SIG-M5 treated with dmso at 0.1 percent for 504 hours (cell line): ENCODE results near the gene ARHGEF6.
"Not testable (repeated sequence)": the region's sequence is repeated elsewhere in the genome, so short reads cannot be mapped to it uniquely, and the experiment has no call there.

Experiments used
- DNase-seq: peaks from one replicate; lab custom pipeline; 2025; ENCODE audit not compliant: unreplicated experiment; lab: John Stamatoyannopoulos, UW

The ARHGEF6 gene

DNA sequence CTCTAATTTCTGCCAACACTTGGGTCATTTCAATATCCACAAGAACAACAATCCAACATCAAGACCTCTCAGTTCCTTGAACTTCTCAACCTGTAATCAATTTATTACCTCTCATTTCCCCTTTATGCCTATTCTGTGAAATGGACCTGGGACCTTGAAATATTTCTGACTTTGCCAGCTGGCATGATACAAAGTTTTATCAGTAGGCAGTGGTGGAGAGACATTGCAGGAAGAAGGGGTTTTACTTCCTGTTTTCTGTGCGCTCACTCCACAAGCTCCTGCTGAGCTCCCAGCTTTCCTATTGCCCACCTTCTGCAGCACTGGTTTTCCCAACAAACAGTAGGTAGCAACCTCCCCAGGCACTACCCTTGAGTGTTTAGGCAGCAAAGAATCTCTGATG is 3.5 kb upstream of the ARHGEF6 start:
- peak; percentile 40 for DNase-seq

DNA sequence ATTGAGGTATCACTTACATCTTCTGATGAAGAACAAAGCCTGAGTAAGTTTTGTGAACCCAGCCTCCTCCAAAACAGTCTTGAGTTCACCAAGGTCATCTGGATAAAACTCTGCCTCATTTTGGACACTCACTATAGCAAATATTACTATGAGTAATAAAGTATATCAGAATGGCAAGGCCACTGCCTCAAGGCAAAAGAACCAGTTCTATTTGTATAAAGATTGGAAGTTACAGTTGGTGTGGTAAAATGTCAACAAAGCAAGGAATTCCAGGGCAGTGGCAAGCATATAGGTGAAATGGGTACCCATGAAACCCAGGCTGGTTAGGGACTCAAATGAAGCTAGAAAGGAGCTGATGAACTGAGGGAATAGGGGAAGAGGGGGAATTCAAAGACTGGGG is 2.4 kb upstream of the ARHGEF6 start:
- peak; percentile 36 for DNase-seq

DNA sequence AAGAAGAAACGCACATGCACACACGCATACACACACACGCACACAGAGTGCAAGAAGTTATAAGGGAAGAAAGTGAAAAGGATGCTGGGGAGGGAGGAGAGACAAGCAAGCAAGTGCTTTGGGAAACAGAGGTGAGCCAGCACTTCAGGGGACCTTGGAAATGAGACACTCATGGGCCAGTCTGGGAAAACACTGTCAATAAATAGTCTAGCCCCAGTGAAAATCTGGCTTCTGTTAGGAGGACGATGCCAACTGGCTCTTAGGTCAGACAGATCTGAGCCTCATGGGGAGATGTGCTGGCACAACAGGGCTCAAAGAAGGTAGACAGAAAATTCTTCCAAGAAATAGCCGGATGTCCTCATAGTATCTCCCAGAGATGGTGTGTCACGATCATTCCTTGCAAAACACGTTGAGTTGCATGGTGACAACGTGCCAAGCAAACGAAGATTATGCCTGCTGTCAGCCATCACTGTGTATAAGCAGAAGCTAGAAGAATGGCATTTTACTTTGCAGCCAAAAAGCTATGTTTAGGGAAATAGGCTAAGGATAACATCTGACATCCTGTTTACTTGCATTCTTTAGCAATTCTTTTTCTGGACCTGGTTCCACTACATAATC is 557 bp upstream of the ARHGEF6 start:
- peak; percentile 59 for DNase-seq

GRCh38 chrX:136780241-136780640 is 491 bp downstream of the ARHGEF6 start:
- peak; percentile 28 for DNase-seq

DNA sequence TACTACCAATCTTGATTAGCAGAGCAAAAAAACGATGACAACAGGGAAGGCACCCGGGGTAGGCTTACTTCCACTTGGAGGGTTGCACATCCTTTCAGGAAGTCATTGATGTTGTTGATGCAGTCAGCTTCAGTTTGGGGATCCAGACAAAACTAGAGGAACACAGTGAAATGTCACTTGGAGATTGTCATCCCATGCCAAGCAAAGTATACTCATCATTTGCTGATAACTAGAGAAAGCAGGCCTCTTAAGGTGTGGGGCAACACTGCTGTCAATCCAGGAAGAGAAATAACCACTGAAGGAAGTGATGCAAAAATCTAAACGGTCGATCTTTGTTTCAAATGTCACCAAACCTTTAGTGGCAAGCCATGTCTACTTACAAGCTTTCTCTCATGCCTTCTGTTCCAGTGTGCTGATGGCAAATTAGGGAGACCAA is 1.4 kb downstream of the ARHGEF6 start:
- peak; percentile 89 for DNase-seq

DNA sequence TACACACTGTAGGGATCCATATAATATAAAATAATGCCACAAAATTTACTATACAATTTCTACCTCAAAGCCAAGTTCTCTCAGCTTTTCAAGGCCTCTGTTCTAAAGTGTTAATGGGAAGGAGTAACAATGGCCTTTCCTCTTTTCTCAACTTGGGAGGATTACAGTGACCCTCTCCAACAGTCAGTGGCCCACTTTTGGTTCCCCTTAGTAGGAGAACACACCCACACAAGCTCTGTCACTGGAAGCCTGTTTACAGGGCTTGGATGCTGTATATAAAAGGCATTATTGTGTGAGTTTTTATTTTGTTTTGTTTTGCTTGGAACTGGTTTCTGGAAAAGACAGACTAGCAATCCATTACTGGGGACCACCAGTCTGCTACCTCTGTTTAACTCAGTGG is 1.8 kb downstream of the ARHGEF6 start:
- peak; percentile 42 for DNase-seq

DNA sequence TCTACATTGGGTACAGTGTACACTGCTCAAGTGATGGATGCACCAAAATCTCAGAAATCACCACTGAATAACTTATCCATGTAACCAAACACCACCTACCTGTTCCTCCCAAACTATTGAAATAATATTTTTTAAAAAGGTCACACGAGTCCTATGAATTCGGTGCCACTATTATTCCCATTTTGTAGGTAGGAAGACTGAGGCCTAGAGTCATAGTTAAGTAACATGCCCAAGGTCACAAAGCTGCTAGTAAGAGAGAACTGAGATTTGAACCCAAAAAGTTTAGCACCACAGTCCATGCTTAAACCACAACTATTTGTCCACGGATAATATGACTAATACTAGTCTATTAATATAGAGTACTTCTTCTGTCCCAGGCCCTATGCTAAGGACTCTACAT is 2.7 kb downstream of the ARHGEF6 start:
- no peak for DNase-seq

DNA sequence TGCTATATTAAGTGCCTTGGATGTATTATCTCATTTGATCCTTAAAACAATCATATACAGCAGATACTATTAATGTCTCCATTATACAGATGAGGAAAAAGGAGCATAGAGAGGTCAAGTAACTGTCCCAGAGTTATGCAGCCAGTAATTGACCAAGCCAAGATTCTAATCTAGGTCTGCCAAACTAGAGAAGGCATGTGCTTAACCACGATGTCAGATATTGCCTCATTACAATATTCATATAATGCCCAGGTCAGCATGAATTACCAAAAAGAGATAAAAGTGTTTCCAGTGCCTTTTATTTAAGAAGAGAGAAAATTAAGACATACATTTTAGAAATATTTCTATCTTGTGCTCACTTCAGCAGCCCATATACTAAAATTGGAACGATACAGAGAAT is 7.1 kb downstream of the ARHGEF6 start:
- DNase-seq, result no peak

DNA sequence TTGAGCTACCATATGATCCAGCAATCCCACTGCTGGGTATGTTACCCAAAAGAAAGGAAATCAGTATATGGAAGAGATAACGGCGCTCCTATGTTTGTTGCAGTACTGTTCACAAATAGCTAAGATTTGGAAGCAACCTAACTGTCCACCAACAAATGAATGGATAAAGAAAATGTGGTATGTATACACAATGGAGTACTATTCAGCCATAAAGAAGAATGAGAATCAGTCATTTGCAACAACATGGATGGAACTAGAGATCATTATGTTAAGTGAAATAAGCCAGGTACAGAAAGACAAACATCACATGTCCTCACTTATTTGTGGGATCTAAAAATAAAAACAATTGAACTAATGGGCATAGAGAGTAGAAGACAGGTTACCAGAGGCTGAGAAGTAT is 8.9 kb downstream of the ARHGEF6 start:
- DNase-seq, result not testable (repeated sequence)

GRCh38 chrX:136768469-136769084 is 12.2 kb downstream of the ARHGEF6 start:
- DNase-seq, result peak; percentile 90

DNA sequence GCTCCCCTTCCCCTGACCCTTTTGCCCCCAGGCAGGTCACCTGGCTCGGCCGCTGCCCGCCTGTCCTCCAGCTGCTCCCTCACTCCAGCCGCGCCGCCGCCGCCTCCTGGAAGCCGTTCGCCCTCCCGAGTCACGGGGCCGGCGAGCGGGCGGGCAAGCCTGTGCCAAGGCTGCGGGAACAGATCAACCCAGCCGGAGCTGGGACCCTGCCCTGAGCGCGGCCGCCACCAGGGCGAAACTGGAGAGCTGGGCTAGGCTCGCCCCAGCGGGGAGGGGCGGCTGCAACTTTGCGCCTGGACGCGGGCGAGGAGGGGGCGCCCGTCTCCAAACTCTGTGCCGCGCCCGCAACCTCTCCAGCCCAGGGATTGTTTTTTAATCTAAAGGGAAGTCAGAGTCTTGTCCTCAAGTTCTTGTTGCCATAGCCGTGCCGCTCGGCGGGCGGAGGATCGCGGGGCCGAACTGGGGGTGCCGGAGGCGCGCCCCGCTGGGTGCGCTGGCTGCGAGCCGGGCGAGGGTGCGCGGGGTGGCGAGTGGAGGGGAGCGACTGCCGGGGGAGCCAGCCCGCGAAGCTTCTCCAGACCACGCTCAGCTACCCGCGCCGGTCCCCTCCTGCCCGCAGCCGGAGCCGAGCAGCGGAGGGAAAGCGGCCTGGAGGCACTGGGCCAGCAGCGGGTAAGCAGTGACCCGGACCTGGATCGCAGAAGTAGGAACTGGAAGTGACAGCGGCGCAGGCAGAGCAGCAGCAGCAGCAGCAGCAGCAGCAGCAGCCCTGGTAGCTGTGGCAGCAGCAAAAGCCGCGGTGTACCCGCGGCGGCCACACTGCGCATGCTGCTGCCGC is 13.4 kb downstream of the ARHGEF6 start:
- DNase-seq, result peak; percentile 65

GRCh38 chrX:136766785-136767103 is 14.0 kb downstream of the ARHGEF6 start:
- no peak for DNase-seq

DNA sequence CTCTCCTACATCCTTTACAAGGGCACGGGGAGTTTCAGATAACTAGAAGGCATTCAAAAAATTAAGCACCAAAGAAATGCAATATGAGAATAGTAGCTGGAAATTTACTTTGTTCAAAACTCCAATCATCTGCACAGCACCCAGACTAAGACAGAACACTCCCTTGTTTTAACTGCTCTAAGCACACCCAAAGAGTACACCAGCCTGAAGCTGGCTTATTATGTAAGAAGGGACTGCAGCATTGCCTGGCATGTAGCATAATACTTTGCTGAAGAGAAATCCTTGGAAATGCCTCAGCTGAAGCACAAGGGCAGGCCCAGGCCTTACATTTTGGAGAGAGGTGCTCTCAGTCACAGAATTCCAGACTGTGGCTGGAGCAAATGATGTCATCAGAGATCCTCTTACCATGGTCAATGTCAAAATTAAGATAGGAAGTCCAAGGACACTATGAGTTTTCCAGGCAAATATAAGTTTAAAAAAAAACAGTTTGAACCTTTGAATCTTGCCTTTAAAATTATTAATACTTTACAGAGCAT is 14.8 kb downstream of the ARHGEF6 start:
- no peak for DNase-seq

DNA sequence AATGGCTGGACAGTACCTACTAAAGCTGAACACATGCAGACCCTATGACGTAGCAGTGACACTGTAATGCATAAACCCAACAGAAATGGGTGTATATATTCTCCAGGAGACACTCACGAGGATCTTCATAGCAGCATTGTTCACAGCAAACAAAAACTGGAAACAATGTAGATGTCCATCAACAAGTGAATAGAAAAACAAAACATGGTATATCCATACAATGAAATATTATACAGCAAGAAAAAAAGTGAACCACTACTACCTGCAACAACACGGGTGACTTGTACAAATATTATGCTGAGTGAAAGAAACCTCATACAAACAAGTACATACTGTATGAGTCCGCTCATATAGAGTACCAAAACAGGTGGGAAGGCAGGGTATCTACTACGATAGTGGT is 16.5 kb downstream of the ARHGEF6 start:
- DNase-seq, result no peak

DNA sequence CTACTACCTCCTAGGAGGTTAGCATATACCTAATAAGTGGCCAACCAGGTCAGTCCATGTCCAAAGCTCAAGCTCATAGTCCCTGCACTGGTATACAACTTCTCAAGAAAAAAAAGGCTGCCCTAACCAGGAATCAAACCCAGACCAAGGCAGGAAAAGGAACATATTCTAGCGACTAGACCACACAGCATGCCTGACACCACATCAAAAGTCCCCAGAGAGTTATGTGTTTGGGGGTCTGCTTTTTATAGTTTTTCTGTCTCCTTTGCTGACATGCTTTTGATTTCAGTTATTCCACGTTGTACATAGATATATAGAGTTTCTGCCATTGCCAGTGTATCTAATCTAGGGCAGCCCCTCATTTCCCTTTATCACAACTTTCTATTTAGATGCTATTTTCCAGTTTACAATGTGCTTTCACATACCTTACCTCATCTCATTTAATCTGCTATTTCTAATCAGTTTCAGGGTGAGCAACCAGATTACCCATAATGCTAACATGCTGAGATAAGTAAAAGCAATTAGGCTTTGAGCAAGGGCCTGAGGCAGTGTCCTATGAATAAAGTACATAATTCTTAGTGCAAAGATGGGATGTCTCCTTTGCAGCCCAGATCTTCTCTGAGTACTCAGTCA is 17.8 kb downstream of the ARHGEF6 start:
- no peak for DNase-seq

- DNase-seq, result no peak
Observed at GRCh38 chrX:136761421-136761820, 19.3 kb downstream of the ARHGEF6 start.

- DNase-seq, result peak; percentile 45
Observed at GRCh38 chrX:136759968-136760367, 20.8 kb downstream of the ARHGEF6 start.

GRCh38 chrX:136755411-136755810 is 25.3 kb downstream of the ARHGEF6 start:
- DNase-seq, result no peak

GRCh38 chrX:136754651-136755050 is 26.1 kb downstream of the ARHGEF6 start:
- no peak for DNase-seq

- no peak for DNase-seq
Observed at GRCh38 chrX:136752796-136753195, 27.9 kb downstream of the ARHGEF6 start.

- DNase-seq, result no peak
Observed at GRCh38 chrX:136752346-136752745, 28.4 kb downstream of the ARHGEF6 start.

DNA sequence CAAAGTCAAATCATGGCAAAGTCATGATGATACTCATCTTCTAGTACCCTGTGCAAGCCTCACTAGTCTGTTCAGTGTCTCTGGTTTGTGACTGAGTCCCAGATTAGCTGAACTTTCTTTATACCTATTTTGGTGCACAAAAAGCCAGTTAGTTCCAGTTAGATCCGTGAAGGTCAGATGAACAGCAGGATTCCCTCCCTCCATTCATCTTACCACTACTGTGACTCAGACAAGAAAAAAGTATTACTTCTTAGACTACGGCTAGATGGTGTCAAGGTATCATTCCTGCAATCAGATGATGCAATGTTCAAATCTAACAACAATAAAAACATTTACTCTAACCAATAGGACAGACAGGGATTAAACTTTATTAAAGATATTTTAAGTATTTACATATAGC is 30.4 kb downstream of the ARHGEF6 start:
- no peak for DNase-seq
